SHP77 (cell line): ENCODE measurements around the gene SPATA7.
"Not testable (repeated sequence)": the region's sequence is repeated elsewhere in the genome, so short reads cannot be mapped to it uniquely, and the experiment has no call there.

ENCODE experiments used
- DNase-seq, 2 experiments: peaks; one replicate each; lab custom pipeline; 2025; lab: John Stamatoyannopoulos, UW

The SPATA7 gene, protein sequence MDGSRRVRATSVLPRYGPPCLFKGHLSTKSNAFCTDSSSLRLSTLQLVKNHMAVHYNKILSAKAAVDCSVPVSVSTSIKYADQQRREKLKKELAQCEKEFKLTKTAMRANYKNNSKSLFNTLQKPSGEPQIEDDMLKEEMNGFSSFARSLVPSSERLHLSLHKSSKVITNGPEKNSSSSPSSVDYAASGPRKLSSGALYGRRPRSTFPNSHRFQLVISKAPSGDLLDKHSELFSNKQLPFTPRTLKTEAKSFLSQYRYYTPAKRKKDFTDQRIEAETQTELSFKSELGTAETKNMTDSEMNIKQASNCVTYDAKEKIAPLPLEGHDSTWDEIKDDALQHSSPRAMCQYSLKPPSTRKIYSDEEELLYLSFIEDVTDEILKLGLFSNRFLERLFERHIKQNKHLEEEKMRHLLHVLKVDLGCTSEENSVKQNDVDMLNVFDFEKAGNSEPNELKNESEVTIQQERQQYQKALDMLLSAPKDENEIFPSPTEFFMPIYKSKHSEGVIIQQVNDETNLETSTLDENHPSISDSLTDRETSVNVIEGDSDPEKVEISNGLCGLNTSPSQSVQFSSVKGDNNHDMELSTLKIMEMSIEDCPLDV

DNA sequence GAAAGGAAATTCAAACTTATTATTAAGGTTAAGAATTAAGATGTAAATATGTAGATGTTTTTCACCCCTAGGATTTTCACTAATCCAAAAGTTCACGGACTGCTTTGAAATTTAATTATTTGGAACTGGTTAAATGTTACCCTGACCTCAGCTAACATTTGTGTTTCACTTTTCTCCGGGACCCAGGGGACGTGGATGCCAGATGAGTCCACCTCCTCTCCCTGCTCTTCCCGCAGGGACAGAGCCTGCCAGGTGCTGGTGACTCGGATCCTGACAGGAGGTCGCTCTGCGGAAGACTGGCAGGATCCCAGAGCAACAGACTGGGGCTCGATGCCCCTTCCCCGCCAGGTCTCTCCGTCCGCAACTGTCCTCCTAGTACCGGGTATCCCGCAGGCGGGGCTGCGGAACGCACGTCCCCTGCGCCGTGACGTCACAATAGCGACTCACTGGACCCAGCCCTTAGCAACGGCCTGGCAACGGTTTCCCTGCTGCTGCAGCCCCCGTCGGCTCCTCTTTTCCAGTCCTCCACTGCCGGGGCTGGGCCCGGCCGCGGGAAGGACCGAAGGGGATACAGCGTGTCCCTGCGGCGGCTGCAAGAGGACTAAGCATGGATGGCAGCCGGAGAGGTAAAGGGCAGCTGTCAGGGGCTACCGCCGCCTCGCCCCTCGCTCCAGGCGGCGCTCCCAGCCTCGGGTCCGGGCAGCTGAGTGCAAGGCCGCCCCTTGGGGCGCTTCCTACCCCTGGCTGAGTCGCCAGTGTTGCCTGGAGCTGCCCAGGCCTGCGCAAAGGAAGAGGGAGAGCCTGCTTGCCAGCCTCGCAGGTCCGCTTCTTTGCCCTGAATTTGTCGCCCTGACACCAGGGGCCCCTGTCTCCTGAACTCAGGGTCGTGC lies at the start of gene SPATA7:
SPATA7 (plus strand) TSS at position 446 of the 890 bp plus-strand sequence; CDS start at position 608, 162 bp downstream.
- peak; percentile 95 to 96 for DNase-seq

DNA sequence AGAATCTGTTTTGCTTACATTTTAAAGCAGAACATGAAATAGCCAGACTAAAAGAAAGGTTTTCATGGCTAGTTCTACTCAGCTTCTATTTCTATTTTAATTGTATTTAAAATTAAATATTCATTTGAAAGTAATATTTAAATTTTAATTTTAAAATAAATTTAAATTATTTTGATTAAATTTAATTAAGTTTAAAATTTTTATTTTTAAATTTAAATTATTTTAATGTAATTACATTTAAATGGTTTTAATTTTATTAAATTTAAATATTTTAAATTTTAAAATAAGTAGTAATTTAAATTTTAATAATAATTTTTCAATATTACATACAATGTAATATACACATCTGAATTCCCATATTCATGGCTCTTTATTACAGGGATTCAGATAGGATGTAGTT lies 45.1 kb upstream of the SPATA7 start:
- DNase-seq = no peak

DNA sequence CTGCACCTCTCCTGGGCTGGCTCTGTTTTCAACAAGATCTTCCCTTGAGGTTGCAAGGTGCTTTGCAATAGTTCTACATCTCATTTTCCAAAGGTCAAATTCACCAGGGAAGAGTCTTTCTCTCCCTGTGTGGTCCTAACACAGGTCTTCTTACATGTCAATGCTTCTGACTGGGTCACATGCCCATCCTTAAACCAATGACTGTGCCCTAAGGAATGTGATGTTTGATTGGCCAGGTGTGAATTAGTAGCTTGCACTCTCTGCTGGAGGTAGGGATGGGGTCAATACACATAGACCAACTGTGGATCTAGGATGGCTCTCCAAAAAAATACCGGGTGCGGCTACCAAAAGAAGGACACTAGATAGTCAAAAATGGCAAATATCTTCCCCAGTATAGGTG lies 42.5 kb upstream of the SPATA7 start:
- no peak for DNase-seq

DNA sequence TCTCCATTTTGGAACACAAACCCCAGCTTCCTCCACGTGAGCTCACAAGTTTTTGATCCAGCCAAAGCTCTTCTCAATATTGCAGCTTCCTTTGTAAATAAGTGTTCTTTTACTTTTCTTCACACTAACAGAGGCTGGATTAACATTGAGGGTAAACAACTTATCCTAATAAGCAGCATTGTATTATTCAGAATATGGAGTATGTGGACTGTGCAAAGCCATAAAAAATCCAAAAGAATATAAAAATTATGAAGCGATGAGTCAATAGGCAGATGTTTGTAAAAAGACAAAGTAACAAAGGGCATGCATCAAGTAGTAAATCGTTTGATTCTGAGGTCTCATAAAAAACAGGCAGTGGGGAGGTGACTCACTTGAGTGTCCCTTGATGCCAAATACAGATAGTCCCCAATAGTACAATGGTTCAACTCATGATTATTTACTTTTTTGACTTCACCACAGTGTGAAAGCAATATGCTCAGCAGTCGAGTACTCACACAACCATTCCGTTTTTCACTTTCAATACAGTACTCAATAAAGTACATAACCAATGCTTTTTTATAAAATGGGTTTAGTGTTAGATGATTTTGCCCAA lies 39.3 kb upstream of the SPATA7 start:
- DNase-seq = no peak

DNA sequence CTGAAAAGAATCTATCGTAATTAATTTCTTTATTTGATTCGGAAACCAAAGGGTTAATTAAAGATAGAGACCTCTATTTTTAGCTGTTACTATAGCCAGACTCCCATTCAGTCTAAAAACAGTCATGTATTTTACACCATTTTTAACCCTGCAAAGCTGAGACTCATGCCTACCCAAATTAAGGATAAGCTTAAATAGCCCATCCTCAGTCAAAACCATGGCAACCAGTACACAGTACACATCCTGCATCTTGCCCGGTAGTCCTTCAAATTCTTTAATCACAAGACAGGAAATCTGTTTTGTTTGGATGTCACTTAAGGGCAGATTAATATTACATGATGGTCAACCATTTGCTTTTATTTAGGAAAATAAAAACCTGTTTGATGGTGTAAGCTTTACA lies 36.9 kb upstream of the SPATA7 start:
- DNase-seq = no peak

DNA sequence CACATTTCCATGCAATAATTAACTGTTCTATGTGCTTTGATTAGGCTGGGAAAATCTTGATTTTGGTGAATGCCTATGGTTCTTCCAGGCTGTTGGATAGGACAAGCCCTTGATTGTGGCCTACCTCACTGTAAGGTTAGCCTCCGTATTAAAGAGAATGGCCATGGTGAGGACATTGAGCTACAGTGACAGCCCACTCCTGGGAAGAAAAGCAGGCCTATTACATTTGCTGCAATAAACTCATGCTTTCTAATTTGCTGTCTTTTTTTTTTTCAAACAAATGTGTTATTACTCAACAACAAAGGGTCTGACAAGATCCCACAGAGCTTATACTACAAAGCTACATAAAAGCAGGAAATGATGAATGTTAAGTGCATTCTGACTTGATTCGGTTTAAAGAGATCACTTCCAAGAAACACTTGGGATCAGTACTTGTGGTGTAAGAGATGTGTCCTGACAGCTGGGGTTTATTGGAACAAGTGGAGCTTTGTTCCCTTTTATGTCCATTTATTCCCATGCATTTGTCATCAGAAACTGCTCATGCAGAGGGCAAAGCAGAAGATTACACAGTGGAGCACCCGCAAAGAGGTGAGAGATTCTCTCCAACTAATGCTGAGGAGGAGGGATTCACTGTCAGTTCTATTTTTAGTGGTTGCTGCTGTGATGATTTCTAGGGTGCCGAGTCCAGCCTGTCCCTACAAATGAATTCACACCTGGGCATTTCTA lies 33.3 kb upstream of the SPATA7 start:
- no peak for DNase-seq

DNA sequence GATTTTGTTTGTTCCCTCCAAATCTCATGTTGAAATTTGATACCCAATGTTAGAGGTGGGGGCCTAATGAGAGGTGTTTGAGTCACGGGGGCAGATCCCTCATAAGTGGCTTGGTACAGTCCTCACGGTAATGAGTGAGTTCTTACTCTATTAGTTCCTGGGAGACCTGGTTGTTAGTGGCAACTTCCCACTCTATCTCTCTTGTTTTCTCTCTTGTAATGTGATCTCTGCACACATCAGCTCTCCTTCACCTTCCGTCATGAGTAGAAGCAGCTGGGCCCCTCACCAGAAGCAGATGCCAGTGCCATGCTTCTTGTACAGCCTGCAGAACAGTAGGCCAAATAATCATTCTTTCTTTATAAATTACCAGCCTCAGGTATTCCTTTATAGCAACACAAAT lies 32.8 kb upstream of the SPATA7 start:
- DNase-seq = peak; percentile 85 to 95

DNA sequence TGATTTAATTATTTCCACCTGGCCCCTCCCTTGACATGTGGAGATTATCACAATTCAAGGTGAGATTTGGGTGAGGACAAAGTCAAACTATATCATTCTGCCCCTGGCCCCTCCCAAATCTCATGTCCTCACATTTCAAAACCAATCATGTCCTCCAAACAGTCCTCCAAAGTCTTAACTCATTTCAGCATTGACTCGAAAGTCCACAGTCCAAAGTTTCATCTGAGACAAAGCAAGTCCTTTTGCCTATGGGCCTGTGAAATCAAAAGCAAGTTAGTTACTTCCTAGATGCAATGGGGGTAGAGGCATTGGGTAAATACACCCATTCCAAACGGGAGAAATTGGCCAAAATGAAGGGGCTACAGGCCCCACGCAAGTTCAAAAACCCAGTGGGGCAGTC lies 31.1 kb upstream of the SPATA7 start:
- DNase-seq = no peak

DNA sequence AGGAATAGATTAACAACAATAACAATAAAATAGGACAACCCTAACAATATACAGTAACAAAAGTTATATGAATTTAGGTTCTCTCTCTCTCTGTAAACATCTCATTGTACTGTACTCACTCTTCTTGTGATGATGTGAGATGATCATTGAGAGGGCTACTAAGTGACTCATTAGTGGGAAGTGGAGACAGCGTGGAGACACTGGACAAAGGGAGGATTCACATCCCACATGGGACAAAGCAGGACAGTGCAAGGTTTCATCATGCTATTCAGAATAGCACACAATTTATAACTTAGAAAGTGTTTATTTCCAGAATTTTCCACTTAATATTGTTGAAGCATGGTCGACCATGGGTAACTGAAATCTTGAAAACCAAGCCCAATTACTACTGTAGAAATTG lies 26.0 kb upstream of the SPATA7 start:
- DNase-seq = no peak

DNA sequence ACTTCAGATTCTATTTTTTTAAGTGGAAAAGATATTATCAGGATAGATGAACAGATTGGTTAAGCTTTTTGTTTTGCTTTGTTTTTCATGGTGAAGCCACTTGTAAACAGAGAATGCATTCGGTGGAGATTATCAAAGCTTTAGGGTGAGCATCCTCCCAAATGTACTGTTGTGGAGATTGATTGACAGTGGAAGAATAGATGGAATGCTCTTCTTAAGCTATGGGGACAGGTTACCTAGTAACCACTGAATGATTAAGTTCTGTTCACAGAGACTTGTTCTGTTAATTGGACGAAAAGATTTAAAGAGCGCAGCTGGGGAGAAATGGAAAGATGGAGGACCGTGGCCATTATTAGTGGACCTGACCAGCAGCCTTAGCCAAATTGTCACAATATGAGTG lies 21.8 kb upstream of the SPATA7 start:
- no peak for DNase-seq

DNA sequence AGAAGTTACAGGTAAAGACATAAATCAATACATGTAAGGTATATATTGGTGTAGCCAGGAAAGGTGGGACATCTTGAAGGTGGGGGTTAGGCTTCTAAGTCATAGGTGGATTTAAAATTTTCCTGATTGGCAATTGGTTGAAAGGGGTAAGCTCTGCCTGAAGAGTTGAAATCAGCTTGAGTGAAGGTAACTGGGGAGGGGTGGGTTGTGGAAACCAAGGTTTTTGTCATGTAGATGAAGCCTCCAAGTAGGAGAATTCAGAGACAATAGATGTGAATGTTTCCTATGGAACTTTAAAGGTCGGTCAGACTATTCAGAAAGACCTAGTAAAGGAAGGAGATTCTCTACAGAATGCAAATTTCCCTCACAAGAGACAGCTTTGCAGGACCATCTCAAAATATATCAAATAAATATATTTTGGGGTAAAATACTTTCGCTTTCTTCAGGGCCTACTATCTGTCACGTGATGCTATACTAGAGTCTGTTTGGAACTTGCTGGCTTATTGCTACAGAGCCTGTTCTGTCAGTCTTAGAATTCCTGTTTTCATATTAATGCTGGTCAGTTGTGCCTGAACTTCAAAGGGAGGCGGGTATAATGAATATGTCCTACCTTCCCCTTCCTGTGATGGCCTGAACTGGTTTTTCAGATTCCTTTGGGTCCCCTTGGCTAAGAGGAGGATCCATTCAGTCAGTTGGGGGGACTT lies 20.6 kb upstream of the SPATA7 start:
- no peak for DNase-seq

DNA sequence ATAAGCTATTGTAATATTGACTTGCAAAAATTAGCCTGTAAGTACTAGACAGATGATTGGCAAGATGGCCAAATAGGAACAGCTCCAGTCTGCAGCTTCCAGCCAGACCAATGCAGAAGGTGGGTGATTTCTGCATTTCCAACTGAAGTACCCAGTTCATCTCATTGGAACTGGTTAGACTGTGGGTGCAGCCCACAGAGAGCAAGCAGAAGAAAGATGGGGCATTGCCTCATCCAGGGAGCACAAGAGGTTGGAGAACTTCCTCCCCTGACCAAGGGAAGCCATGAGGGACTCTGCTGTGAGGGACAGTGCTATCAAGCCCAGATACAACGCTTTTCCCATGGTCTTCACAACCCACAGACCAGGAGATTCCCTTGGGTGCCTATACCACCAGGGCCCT lies 16.0 kb upstream of the SPATA7 start:
- DNase-seq = no peak

DNA sequence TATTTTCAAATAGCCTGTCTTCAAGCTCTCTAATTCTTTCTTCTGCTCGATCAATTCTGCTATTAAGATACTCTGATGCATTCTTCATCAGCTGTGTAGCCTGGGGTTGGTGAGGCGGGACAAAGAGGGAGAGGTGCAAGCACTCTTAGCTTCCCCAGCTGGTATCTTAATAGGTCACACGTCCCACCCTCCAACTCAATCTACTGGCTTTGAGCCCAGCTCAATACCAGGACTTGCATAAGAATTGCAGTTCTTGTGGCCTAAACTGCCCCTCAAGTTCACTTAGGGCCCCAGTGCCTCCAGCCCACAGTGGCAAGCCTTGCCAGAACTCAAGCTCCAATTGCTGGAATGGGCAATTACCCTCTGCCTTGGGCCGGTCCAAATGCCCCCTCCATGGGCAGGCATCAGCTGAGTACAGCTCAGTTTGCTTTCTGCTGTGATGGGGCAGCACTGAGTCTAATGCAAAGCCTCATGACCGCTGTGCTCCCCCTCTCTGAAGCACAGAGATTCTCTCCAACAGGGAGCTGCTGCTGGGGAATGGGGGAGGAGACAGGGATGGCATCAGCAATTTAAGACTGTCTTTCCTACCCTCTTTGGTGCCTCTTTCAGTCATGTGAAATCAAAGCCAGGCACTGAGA lies 5.6 kb upstream of the SPATA7 start:
- peak; percentile 31 to 57 for DNase-seq

DNA sequence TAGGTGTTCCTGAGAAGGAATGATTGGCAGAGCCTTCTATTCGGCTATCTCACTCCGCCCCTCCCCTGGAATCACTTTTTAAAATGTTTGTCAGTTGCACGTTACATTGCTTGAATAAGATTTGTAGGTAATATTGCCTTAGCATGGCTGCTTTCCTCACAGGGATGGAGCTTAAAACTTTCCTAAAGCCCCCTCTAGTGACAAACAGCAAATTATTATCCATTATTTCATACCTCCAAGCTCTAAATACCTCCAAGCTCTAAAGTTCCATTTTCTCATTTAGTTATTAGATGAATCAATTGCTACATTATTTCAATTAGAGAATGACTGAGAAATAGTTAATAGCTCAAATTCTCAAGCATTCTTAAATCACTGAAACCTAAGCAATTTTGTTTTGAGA lies 5.1 kb upstream of the SPATA7 start:
- peak; percentile 9 to 37 for DNase-seq

DNA sequence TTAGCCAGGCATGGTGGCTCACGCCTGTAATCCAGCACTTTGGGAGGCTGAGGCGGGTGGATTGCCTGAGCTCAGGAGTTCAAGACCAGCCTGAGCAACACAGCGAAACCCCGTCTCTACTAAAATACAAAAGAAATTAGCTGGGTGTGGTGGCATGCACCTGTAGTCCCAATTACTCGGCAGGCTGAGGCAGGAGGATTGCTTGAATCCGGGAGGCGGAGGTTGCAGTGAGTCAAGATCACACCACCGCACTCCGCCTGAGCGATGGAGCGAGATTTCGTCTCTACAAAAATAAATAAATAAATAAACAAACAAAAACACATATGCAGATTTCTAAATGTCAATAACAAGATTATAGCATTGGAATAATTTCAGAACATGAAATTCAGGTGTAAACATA lies 3.8 kb upstream of the SPATA7 start:
- not testable (repeated sequence) for DNase-seq

DNA sequence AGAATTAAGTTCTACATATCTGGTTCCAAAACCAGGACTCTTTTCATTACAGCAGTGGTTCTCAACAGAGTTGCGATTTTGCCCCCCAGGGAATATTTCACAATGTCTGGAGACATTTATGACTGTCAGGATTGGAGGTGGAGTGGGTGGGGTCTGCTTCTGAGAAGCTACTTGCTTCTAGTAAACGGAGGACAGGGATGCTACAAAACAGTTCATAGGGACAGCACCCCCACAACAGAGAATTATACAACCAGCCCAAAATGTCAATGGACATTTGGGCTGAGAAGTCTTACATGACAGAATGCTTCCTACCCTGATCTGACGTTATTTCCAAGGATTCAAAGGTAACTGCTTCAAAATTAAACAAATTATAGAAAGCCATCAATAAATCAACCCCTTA lies 739 bp upstream of the SPATA7 start:
- no peak for DNase-seq

DNA sequence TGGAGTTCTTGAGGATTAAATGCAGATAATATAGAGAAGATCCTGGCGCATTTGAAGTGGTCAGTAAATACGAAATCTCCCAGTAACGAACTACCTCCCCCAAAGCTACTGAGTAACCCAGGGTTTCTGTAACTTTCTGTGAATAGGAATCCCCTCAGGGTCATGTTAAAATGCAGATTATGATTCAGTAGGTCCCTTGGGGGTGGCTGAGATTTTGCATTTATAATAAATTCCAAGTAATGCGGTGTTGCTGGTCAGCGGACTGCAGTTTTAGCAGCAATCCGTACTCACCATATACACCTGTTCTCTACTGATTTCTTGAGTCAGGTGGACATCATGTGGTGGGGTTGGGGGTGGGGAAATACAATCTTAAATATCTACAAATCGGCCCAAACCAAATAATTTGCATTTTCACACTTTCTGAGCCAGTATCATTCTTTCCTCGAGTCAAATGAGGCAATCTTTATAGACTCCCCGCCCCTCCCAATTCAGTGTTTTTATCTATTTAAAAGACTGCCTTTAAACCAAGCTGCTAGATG lies 868 bp downstream of the SPATA7 start:
- DNase-seq = no peak

DNA sequence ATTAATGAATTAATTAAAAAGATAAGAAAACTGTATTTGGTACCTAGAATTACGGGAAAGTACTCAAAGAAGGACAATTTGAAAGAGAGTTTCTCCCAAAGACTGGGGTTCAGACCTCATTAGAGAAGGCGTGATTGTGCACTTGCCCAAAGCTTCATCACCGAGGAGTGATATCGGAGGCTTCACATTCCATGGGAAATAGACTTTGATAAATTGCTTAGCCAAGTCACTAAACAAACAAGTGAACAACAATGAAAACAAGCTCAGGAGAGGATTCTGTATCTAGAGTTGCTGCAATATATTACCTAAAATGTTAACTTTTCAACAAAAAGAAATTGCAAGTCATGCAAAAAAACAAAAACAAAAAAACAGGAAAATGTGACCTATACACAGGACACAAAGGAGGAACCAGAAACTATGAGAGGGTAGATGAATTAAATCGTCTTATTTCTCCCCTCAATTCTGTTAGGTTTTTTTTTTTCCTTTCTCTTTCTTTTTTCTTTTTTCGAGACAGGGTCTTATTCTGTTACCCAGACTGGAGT lies 3.4 kb downstream of the SPATA7 start:
- DNase-seq = no peak

DNA sequence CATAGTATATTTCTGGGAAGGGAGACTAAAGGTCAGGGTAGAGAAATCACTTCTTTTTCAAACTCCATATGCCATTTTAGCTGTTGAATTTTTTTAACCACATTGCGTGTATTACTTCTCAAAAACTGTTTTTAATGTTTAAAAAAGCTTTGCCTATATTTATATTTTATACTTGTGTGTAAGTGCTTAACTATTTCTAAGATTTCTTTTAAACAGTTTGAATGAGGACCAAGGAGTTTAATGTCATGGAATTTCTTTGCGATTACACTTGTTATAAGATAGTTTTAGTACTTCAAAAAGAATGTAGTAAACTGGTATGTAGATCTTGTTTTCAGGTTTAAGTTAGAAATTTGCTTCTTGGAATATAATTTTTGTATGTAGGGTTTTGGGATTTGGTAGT lies 7.2 kb downstream of the SPATA7 start:
- DNase-seq = no peak

DNA sequence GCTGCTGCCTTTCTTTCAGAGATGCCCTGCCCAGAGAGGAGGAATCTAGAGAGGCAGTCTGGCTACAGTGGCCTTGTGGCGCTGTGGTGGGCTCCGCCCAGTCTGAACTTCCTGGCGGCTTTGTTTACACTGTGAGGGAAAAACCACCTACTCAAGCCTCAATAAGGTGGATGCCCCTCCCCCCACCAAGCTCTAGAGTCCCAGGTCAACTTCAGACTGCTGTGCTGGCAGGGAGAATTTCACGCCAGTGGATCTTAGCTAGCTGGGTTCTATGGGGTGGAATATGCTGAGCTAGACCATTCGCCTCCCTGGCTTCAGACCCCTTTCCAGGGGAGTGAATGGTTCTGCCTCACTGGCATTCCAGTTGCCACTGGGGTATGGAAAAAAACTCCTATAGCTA lies 25.6 kb downstream of the SPATA7 start:
- DNase-seq = no peak
